HepG2 (cell line): ENCODE data around the gene RUVBL2. TPM values are rescaled to one million over a fixed set of nuclear protein-coding genes. Genes with fewer than 3 reads are reported as not detected.

Source experiments
- AGO2 ChIP-seq: fragments of 200-400 bp; formaldehyde crosslinking; optimal IDR thresholded peaks from 2 replicates; pipeline ENCODE3; 2017; ENCODE audit warnings: mild to moderate bottlenecking, low read depth, low read length, moderate library complexity
- ATF7-NPFF ChIP-seq: sonication (generic); formaldehyde crosslinking; IDR thresholded peaks from 2 replicates; pipeline ENCODE4 v1.8.1; 2023; ENCODE audit warnings: mild to moderate bottlenecking, low read depth, missing genetic modification reagents, moderate library complexity
- BCLAF1 ChIP-seq: fragments of 450-650 bp; IDR thresholded peaks from 2 replicates; pipeline ENCODE4 v1.6.1; 2017; ENCODE audit warnings: mild to moderate bottlenecking
- BRD4 ChIP-seq: sonication (generic); formaldehyde crosslinking; IDR thresholded peaks from 2 replicates; pipeline ENCODE4 v1.4.0; 2020; ENCODE audit warnings: missing genetic modification reagents
- DR1 ChIP-seq: sonication (generic); formaldehyde crosslinking; IDR thresholded peaks from 2 replicates; pipeline ENCODE4 v1.8.0; 2021; ENCODE audit warnings: mild to moderate bottlenecking, missing genetic modification reagents, inconsistent platforms
- EED ChIP-seq: sonication (generic); formaldehyde crosslinking; IDR thresholded peaks from 2 replicates; pipeline ENCODE4 v1.5.0; 2020; ENCODE audit warnings: mild to moderate bottlenecking, missing genetic modification reagents
- FOXC1 ChIP-seq: sonication (generic); formaldehyde crosslinking; IDR thresholded peaks from 2 replicates; pipeline ENCODE4 v1.8.0; 2022; ENCODE audit warnings: mild to moderate bottlenecking, missing genetic modification reagents, borderline replicate concordance
- HDAC2 ChIP-seq: sonication (generic); formaldehyde crosslinking; IDR thresholded peaks from 2 replicates; pipeline ENCODE4 v1.4.0; 2020; ENCODE audit warnings: missing genetic modification reagents
- KLF9 ChIP-seq: IDR thresholded peaks from 2 replicates; pipeline ENCODE4 v1.6.1; 2016; ENCODE audit warnings: low read depth
- LCORL ChIP-seq, 2 experiments: fragments of 450-650 bp in 1 of 2; sonication (generic) in 1 of 2; formaldehyde crosslinking in 1 of 2; IDR thresholded peaks; 2 replicates each; pipeline versions ENCODE4 v1.5.0 to v1.6.1; 2017 to 2020; ENCODE audit warnings: antibody characterized with exemption in 1 of 2, missing genetic modification reagents in 1 of 2
- MIXL1 ChIP-seq: IDR thresholded peaks from 2 replicates; pipeline ENCODE4 v1.6.1; 2016
- NR3C1 ChIP-seq: sonication (generic); formaldehyde crosslinking; IDR thresholded peaks from 2 replicates; pipeline ENCODE4 v1.4.0; 2020; ENCODE audit warnings: missing genetic modification reagents
- PHB2 ChIP-seq: fragments of 450-650 bp; IDR thresholded peaks from 2 replicates; pipeline ENCODE4 v1.6.1; 2018; ENCODE audit not compliant: partially characterized antibody
- POGK ChIP-seq: sonication (generic); formaldehyde crosslinking; conservative IDR thresholded peaks from 2 replicates; pipeline ENCODE4 v1.8.0; 2022; ENCODE audit warnings: mild to moderate bottlenecking, moderate library complexity, missing genetic modification reagents
- TAF15 ChIP-seq: fragments of 200-400 bp; formaldehyde crosslinking; IDR thresholded peaks from one replicate; pipeline ENCODE4 v1.6.1; 2018; ENCODE audit warnings: mild to moderate bottlenecking, low read depth, low read length; ENCODE audit not compliant: poor library complexity, severe bottlenecking
- TFE3 ChIP-seq: IDR thresholded peaks from 2 replicates; pipeline ENCODE4 v1.6.1; 2016
- THYN1 ChIP-seq: sonication (generic); formaldehyde crosslinking; IDR thresholded peaks from 2 replicates; pipeline ENCODE4 v1.8.1; 2023; ENCODE audit warnings: low read depth, mild to moderate bottlenecking, moderate library complexity, missing genetic modification reagents, borderline replicate concordance
- ZBTB8A ChIP-seq: sonication (generic); formaldehyde crosslinking; IDR thresholded peaks from 2 replicates; pipeline ENCODE4 v1.4.0; 2020; ENCODE audit warnings: mild to moderate bottlenecking, low read depth, missing genetic modification reagents, borderline replicate concordance
- ZNF280B ChIP-seq: sonication (generic); formaldehyde crosslinking; IDR thresholded peaks from 2 replicates; pipeline ENCODE4 v1.5.0; 2020; ENCODE audit warnings: missing genetic modification reagents, mild to moderate bottlenecking, borderline replicate concordance
- ZNF543 ChIP-seq: sonication (generic); formaldehyde crosslinking; IDR thresholded peaks from 2 replicates; pipeline ENCODE4 v1.4.0; 2020; ENCODE audit warnings: mild to moderate bottlenecking, missing genetic modification reagents
- ZNF567 ChIP-seq: sonication (generic); formaldehyde crosslinking; IDR thresholded peaks from 2 replicates; pipeline ENCODE4 v1.8.1; 2023; ENCODE audit warnings: mild to moderate bottlenecking, missing genetic modification reagents, borderline replicate concordance
- ZNF598 ChIP-seq: sonication (generic); formaldehyde crosslinking; IDR thresholded peaks from 2 replicates; pipeline ENCODE4 v1.5.1; 2020; ENCODE audit warnings: mild to moderate bottlenecking, missing genetic modification reagents, borderline replicate concordance
- ZNF749 ChIP-seq: sonication (generic); formaldehyde crosslinking; IDR thresholded peaks from 2 replicates; pipeline ENCODE4 v1.8.0; 2022; ENCODE audit warnings: mild to moderate bottlenecking, missing genetic modification reagents, moderate library complexity, borderline replicate concordance
- polyA plus RNA-seq, 8 experiments: library from polyadenylated mRNA; depleted of rRNA in 3 of 8; stranded (reverse) in 7 of 8; unstranded in 1 of 8; fragments of >200 nt; fragmentation: Illumina TruSeq in 4 of 8; extraction: Trizol in 4 of 8; gene quantifications; 2 replicates each; pipeline versions ENCODE4 v1.2.1 to v1.2.3, GENCODE V29; 2011 to 2016; ENCODE audit warnings: low read depth in 4 of 8, missing spikeins in 1 of 8, mixed read lengths in 1 of 8; ENCODE audit not compliant: insufficient read depth in 1 of 8
- total RNA-seq, 5 experiments: library from RNA; depleted of rRNA; stranded (reverse); fragments of >200 nt; fragmentation: Illumina TruSeq; extraction: Trizol; gene quantifications; 2 replicates each; pipeline ENCODE4 v1.2.3, GENCODE V29; 2016; ENCODE audit warnings: low read depth in 1 of 5

The RUVBL2 gene
- total and polyA plus RNA-seq, 2 of the 13 experiments (the other 11 are each of a cell fraction or from before 2014, with no cell fraction given): 120 to 122 TPM

- TF ChIP-seq POGK (CRISPR knock-in tag) (no peak; the same call in 1 of the 2 replicates), TAF15 (no peak), TFE3 (CRISPR knock-in tag) (no peak), ZNF280B (peak; percentile 52; the same call in 1 of the 2 replicates), THYN1 (no peak), MIXL1 (CRISPR knock-in tag) (no peak), KLF9 (CRISPR knock-in tag) (no peak), ZNF598 (CRISPR knock-in tag) (no peak), ZNF567 (CRISPR knock-in tag) (no peak), ATF7-NPFF (0 out of 2 replicates have a peak, but pooled peaks have one; percentile 5), ZBTB8A (CRISPR knock-in tag) (no peak), ZNF543 (CRISPR knock-in tag) (peak; percentile 100), PHB2 (no peak), AGO2 (no peak), EED (CRISPR knock-in tag) (no peak), BRD4 (no peak), BCLAF1 (no peak), ZNF749 (CRISPR knock-in tag) (no peak), DR1 (CRISPR knock-in tag) (no peak), HDAC2 (CRISPR knock-in tag) (peak; percentile 29; the same call in 1 of the 2 replicates), FOXC1 (CRISPR knock-in tag) (0 out of 2 replicates have a peak, but pooled peaks have one; percentile 13), LCORL (IDR thresholded peaks at IDR 0.05) (no peak), LCORL (CRISPR knock-in tag; IDR thresholded peaks at IDR 0.05) (no peak), NR3C1 (CRISPR knock-in tag) (no peak)
These were observed 32.5 kb upstream of the RUVBL2 start (continued) for GRCh38 chr19:48961051-48961649.
